Measurements from ENCODE around the gene FER1L5. TPM values are rescaled to one million over a fixed set of nuclear protein-coding genes. Genes with fewer than 3 reads are reported as not detected.

FER1L5 gene
- total and polyA plus RNA-seq, 9 of the 15 experiments (the other 6 are each of a cell fraction or from before 2014, with no cell fraction given): 0.01 TPM; not detected in 6

DNA sequence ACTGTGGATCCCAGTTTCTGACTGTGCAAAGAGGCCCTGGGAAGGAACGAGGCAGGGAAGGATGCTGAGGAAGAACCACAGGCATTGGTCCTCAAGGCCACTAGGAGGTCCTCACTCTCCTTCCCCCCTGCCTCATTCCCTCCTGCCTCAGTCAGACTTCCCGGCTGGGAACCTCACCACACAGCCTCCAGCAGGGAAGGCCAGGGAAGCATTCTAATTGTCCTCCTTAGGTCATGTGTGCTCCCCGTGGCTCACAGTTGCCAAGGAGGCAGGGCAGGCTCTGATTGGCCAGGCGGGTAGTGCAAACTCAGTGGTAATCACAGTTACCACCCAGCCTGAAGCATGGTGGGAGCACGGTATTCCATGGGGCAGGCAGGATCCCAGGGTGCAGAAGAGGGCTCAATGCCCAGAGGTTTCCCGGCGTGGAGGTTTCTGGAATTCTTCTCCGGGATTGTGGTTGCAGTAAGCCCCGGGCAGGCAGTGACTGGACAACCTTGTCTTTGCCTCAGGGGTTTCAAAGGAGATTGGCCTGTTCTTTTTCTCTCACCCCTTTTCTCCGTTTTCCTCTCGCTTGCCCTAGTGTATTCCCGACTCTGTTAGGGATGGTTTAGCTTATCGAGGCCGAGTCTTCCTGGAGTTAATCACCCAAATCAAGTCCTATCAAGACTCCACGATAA lies 27.1 kb downstream of the FER1L5 start:
- Histone ChIP-seq H3K27me3 (ENCODE audit: control insufficient read depth in 2 of 2, insufficient read depth in 2 of 2, low read length in 2 of 2) (peaks cover 25 to 49% of the 10 kb centered on the region in 2 experiments), H3K79me2 (ENCODE audit: control insufficient read depth, insufficient read depth, low read length) (no peaks in the 10 kb centered on the region), H3K4me2 (ENCODE audit: insufficient read depth, low read length) (no peak overlapping the region), H3K9ac (ENCODE audit: insufficient read depth in 1 of 2, low read depth in 2 of 2, low read length in 2 of 2) (no peak overlapping the region), H2AFZ (ENCODE audit: low read depth, low read length) (no peak overlapping the region), H3K4me3 (no peak overlapping the region), H3K4me1 (replicated peaks in 1 of 2; ENCODE audit: control insufficient read depth in 2 of 2, insufficient read depth in 2 of 2, low read length in 2 of 2) (no peaks in the 10 kb centered on the region; a peak in 1 of 5 replicates), H3K27ac (ENCODE audit: extremely low read depth, low read depth, low read length) (no peak overlapping the region), H3K36me3 (ENCODE audit: control insufficient read depth, insufficient read depth, low read length) (no peaks in the 10 kb centered on the region), H3K9me3 (replicated peaks; ENCODE audit: control insufficient read depth, insufficient read depth, low read depth, low read length) (no peaks in the 10 kb centered on the region), H4K20me1 (replicated peaks; ENCODE audit: control insufficient read depth, insufficient read depth, low read length) (no peaks in the 10 kb centered on the region), H3K9me1 (ENCODE audit: control insufficient read depth, insufficient read depth, low read length) (no peaks in the 10 kb centered on the region)
- intact Hi-C loops (cut with micrococcal nuclease): no loop called here
- peak; percentile 42 for ATAC-seq
- 14% methylated on average over 14 of the region's 15 CpGs for WGBS (ENCODE audit: insufficient coverage, low coverage, missing lambda C conversion rate)
- no peak for DNase-seq (ENCODE audit: extremely low read depth in 1 of 4, low spot score in 3 of 4)
- no peak for FAIRE-seq
- in situ Hi-C loops (cut with MboI): no loop called here
- ChIA-PET CTCF (ENCODE audit: low intra/inter-chr PET ratio) (no interaction called here), POLR2A (interaction anchor here (0.9 to 1.1 kb wide), 2 partner anchors 71 to 94 kb away, joined by 3 read pairs; no protein-coding TSS in a partner anchor)
- peak; percentile 4 for TF ChIP-seq NFYB (IDR thresholded peaks at IDR 0.05; ENCODE audit: extremely low read depth, insufficient read length)
- TF ChIP-seq, protein P1, sequence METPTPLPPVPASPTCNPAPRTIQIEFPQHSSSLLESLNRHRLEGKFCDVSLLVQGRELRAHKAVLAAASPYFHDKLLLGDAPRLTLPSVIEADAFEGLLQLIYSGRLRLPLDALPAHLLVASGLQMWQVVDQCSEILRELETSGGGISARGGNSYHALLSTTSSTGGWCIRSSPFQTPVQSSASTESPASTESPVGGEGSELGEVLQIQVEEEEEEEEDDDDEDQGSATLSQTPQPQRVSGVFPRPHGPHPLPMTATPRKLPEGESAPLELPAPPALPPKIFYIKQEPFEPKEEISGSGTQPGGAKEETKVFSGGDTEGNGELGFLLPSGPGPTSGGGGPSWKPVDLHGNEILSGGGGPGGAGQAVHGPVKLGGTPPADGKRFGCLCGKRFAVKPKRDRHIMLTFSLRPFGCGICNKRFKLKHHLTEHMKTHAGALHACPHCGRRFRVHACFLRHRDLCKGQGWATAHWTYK (CRISPR knock-in tag; IDR thresholded peaks at IDR 0.05): no peak
- TF ChIP-seq, protein P2, sequence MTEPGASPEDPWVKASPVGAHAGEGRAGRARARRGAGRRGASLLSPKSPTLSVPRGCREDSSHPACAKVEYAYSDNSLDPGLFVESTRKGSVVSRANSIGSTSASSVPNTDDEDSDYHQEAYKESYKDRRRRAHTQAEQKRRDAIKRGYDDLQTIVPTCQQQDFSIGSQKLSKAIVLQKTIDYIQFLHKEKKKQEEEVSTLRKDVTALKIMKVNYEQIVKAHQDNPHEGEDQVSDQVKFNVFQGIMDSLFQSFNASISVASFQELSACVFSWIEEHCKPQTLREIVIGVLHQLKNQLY (CRISPR knock-in tag; conservative IDR thresholded peaks at IDR 0.05): no peak
- TF ChIP-seq, protein P3, sequence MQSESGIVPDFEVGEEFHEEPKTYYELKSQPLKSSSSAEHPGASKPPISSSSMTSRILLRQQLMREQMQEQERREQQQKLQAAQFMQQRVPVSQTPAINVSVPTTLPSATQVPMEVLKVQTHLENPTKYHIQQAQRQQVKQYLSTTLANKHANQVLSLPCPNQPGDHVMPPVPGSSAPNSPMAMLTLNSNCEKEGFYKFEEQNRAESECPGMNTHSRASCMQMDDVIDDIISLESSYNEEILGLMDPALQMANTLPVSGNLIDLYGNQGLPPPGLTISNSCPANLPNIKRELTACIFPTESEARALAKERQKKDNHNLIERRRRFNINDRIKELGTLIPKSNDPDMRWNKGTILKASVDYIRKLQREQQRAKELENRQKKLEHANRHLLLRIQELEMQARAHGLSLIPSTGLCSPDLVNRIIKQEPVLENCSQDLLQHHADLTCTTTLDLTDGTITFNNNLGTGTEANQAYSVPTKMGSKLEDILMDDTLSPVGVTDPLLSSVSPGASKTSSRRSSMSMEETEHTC (IDR thresholded peaks at IDR 0.05): no peak
- no peak for TF ChIP-seq ZBTB17 (CRISPR knock-in tag; IDR thresholded peaks at IDR 0.05)
- no peak for TF ChIP-seq PTTG1 (tag; IDR thresholded peaks at IDR 0.05; ENCODE audit: low read depth)
- TF ChIP-seq, protein P4, sequence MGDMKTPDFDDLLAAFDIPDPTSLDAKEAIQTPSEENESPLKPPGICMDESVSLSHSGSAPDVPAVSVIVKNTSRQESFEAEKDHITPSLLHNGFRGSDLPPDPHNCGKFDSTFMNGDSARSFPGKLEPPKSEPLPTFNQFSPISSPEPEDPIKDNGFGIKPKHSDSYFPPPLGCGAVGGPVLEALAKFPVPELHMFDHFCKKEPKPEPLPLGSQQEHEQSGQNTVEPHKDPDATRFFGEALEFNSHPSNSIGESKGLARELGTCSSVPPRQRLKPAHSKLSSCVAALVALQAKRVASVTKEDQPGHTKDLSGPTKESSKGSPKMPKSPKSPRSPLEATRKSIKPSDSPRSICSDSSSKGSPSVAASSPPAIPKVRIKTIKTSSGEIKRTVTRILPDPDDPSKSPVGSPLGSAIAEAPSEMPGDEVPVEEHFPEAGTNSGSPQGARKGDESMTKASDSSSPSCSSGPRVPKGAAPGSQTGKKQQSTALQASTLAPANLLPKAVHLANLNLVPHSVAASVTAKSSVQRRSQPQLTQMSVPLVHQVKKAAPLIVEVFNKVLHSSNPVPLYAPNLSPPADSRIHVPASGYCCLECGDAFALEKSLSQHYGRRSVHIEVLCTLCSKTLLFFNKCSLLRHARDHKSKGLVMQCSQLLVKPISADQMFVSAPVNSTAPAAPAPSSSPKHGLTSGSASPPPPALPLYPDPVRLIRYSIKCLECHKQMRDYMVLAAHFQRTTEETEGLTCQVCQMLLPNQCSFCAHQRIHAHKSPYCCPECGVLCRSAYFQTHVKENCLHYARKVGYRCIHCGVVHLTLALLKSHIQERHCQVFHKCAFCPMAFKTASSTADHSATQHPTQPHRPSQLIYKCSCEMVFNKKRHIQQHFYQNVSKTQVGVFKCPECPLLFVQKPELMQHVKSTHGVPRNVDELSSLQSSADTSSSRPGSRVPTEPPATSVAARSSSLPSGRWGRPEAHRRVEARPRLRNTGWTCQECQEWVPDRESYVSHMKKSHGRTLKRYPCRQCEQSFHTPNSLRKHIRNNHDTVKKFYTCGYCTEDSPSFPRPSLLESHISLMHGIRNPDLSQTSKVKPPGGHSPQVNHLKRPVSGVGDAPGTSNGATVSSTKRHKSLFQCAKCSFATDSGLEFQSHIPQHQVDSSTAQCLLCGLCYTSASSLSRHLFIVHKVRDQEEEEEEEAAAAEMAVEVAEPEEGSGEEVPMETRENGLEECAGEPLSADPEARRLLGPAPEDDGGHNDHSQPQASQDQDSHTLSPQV (IDR thresholded peaks at IDR 0.05): no peak
- BruUV-seq (replicated peaks): no TSS peak
